HG02885 (cell line): ENCODE results near the gene CCSER2.
"Not testable (repeated sequence)": the region's sequence is repeated elsewhere in the genome, so short reads cannot be mapped to it uniquely, and the experiment has no call there.

ENCODE experiments used
- ATAC-seq: cut with Tn5 transposase; IDR thresholded peaks from one replicate; pipeline ENCODE4 v1.9.1; 2021; ENCODE audit warnings: mild to moderate bottlenecking; ENCODE audit not compliant: unreplicated experiment, poor library complexity

The CCSER2 gene

GRCh38 chr10:84344526-84344925 is 16.1 kb downstream of the CCSER2 start:
- ATAC-seq, result no peak

- ATAC-seq, result not testable (repeated sequence)
These were observed 19.2 kb downstream of the CCSER2 start for GRCh38 chr10:84347575-84348002.

GRCh38 chr10:84348447-84348846 is 20.1 kb downstream of the CCSER2 start:
- no peak for ATAC-seq

- ATAC-seq, result no peak
These were observed 20.5 kb downstream of the CCSER2 start for GRCh38 chr10:84348860-84349259.

- peak; percentile 99 for ATAC-seq
These were observed 24.0 kb downstream of the CCSER2 start for GRCh38 chr10:84352251-84352842.

- no peak for ATAC-seq
These were observed 24.8 kb downstream of the CCSER2 start for GRCh38 chr10:84353052-84353803.

- ATAC-seq, result no peak
These were observed 26.2 kb downstream of the CCSER2 start for GRCh38 chr10:84354623-84355022.

GRCh38 chr10:84355106-84355505 is 26.7 kb downstream of the CCSER2 start:
- ATAC-seq, result no peak

GRCh38 chr10:84356928-84357327 is 28.5 kb downstream of the CCSER2 start:
- ATAC-seq, result no peak

- no peak for ATAC-seq
These were observed 30.4 kb downstream of the CCSER2 start for GRCh38 chr10:84358743-84359142.

GRCh38 chr10:84360637-84361365 is 32.4 kb downstream of the CCSER2 start:
- ATAC-seq, result no peak

- ATAC-seq, result no peak
These were observed 37.0 kb downstream of the CCSER2 start for GRCh38 chr10:84365335-84365881.

- ATAC-seq, result no peak
These were observed 37.7 kb downstream of the CCSER2 start for GRCh38 chr10:84366041-84366440.

GRCh38 chr10:84367256-84367655 is 38.9 kb downstream of the CCSER2 start:
- no peak for ATAC-seq

- ATAC-seq, result no peak
These were observed 40.4 kb downstream of the CCSER2 start for GRCh38 chr10:84368828-84369227.

- ATAC-seq, result no peak
These were observed 41.9 kb downstream of the CCSER2 start for GRCh38 chr10:84370283-84370682.

- ATAC-seq, result no peak
These were observed 43.6 kb downstream of the CCSER2 start for GRCh38 chr10:84371944-84372343.

- no peak for ATAC-seq
These were observed 44.6 kb downstream of the CCSER2 start for GRCh38 chr10:84373000-84373399.

GRCh38 chr10:84374455-84374854 is 46.1 kb downstream of the CCSER2 start:
- ATAC-seq, result no peak

GRCh38 chr10:84375011-84375410 is 46.6 kb downstream of the CCSER2 start:
- ATAC-seq, result peak; percentile 76

GRCh38 chr10:84375881-84376280 is 47.5 kb downstream of the CCSER2 start:
- no peak for ATAC-seq
